RKO (cell line): ENCODE data around the gene S1PR5.

Experiments
- DNase-seq: peaks from one replicate; pipeline ENCODE4 v3.0.0-alpha.2; 2016; ENCODE audit warnings: low spot score

S1PR5 gene

GRCh38 chr19:10516671-10517286 is 468 bp downstream of the S1PR5 start:
- DNase-seq: no peak

GRCh38 chr19:10516064-10516385 is 1.2 kb downstream of the S1PR5 start:
- no peak for DNase-seq

GRCh38 chr19:10514211-10515145 is 2.8 kb downstream of the S1PR5 start:
- DNase-seq: no peak

GRCh38 chr19:10513223-10513622 is 4.0 kb downstream of the S1PR5 start:
- DNase-seq: no peak

GRCh38 chr19:10510301-10510802 is 6.9 kb downstream of the S1PR5 start:
- DNase-seq: no peak

- no peak for DNase-seq
Measured at GRCh38 chr19:10508707-10509106, 8.5 kb downstream of the S1PR5 start.

GRCh38 chr19:10508036-10508435 is 9.2 kb downstream of the S1PR5 start:
- no peak for DNase-seq

GRCh38 chr19:10505583-10506229 is 11.5 kb downstream of the S1PR5 start:
- peak; percentile 48 for DNase-seq

GRCh38 chr19:10503002-10503789 is 14.1 kb downstream of the S1PR5 start, which contains the start of gene KEAP1:
Gene KEAP1 (minus strand): TSS chr19:10503356. CDS start chr19:10500033, 3,323 bp downstream.
- peak; percentile 19 for DNase-seq

GRCh38 chr19:10502524-10503001 is 14.7 kb downstream of the S1PR5 start:
- DNase-seq: peak; percentile 93

GRCh38 chr19:10501971-10502523 is 15.2 kb downstream of the S1PR5 start:
- DNase-seq: peak; percentile 57

GRCh38 chr19:10500247-10500592 is 17.0 kb downstream of the S1PR5 start:
- no peak for DNase-seq

GRCh38 chr19:10499550-10500246 is 17.5 kb downstream of the S1PR5 start:
- DNase-seq: no peak

- DNase-seq: no peak
Measured at GRCh38 chr19:10497371-10497770, 19.9 kb downstream of the S1PR5 start.

- DNase-seq: no peak
Measured at GRCh38 chr19:10491472-10492047, 25.7 kb downstream of the S1PR5 start.

- no peak for DNase-seq
Measured at GRCh38 chr19:10486551-10486950, 30.7 kb downstream of the S1PR5 start.

- DNase-seq: no peak
Measured at GRCh38 chr19:10478903-10479384, 38.3 kb downstream of the S1PR5 start.

- no peak for DNase-seq
Measured at GRCh38 chr19:10478476-10478875, 38.8 kb downstream of the S1PR5 start.

- DNase-seq: no peak
Measured at GRCh38 chr19:10474962-10475451, 42.2 kb downstream of the S1PR5 start.

GRCh38 chr19:10473192-10473591 is 44.1 kb downstream of the S1PR5 start:
- no peak for DNase-seq
